ENCODE data around the gene AGPAT3.

Gene AGPAT3

DNA sequence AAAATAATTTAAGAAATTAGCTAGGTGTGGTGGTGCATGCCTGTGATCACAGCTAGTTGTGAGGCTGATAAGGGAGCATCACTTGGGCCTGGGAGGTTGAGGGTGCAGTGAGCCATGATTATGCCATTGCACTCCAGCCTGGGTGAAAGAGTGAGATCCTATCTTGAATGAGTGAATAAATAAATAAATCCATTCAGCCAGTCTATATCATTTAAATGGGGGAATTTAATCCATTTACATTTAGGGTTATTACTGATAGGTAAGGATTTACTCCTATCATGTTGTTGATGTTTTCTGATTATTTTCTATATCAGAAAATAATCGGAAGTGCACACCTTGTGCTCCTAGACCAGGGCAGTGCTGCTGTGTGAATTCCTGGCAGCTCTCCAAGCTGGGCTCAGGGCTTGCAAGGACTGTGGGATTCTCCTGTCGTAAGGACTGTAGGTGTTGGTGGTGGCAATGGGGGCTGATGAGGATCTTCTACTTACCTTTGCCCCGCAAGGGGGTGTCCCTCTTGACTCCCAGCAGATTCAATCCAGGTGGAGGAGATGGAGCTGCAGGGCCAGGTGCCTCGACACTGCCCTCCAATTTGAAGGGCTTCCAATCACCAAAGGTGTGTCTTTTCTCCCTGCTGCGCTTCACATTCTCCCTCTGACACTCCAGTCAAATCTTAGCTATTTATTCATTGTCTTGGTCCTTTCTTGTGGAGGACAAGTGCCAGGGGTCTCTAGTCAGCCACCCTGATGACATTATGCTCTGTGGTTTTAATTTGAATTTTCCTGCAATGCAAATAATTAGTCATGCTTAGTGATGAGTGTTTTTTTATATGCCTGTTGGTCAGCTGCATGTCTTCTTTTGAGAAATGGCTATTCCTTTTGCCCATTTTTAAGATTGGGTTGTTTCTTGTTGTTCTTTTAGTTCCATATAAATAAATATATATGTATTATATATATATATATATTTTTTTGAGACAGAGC, 133.0 kb downstream of the AGPAT3 start:
- TF ChIP-seq, protein P1, sequence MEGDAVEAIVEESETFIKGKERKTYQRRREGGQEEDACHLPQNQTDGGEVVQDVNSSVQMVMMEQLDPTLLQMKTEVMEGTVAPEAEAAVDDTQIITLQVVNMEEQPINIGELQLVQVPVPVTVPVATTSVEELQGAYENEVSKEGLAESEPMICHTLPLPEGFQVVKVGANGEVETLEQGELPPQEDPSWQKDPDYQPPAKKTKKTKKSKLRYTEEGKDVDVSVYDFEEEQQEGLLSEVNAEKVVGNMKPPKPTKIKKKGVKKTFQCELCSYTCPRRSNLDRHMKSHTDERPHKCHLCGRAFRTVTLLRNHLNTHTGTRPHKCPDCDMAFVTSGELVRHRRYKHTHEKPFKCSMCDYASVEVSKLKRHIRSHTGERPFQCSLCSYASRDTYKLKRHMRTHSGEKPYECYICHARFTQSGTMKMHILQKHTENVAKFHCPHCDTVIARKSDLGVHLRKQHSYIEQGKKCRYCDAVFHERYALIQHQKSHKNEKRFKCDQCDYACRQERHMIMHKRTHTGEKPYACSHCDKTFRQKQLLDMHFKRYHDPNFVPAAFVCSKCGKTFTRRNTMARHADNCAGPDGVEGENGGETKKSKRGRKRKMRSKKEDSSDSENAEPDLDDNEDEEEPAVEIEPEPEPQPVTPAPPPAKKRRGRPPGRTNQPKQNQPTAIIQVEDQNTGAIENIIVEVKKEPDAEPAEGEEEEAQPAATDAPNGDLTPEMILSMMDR (IDR thresholded peaks at IDR 0.05), result no peak
- no peak for TF ChIP-seq ZFX (IDR thresholded peaks at IDR 0.05; ENCODE audit: borderline replicate concordance)
- no peak overlapping the region for H3K27ac ChIP-seq

DNA sequence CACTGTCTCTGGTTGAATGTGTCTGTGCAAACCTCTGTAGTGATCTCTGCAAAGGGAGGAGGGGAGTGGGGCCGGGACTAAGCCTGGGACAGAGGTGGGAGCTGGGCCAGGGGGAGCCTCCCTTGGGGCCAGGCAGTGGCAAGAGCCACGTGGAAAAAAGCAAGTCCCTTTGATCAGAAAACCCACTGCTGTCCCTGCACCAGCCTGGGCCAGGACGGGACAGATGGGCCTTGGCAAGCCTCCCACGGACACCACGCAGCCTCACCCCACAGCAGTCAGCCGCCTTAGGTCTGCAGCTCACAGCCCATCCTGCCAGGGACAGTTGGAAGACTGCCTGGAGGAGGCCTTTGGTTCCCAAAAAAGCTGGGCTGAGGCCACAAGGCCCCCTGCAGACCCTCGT, 135.3 kb downstream of the AGPAT3 start:
- no peak overlapping the region for H3K27ac ChIP-seq
- TF ChIP-seq, protein P1 (IDR thresholded peaks at IDR 0.05), result no peak
- TF ChIP-seq ZFX (IDR thresholded peaks at IDR 0.05; ENCODE audit: borderline replicate concordance), result no peak

DNA sequence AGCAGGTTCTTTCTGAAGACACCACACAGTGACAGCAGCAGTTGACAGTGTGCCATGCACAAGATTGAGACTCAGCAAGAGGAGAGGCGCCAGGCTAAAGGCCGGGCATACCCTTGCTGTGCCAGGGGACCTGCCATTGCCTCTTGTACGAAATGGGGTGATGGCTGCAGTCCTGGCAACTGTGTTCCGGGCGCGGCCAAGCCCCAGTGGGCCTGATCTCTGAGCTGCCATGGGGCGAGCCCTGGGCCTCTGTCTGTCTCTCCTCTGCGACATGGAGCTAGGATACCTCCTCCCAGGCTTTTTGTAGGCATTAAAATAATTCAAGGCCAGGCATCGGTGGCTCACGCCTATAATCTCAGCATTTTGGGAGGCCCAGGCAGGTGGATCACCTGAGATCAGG, 137.5 kb downstream of the AGPAT3 start:
- H3K27ac ChIP-seq, result no peak overlapping the region
- no peak for TF ChIP-seq ZFX (IDR thresholded peaks at IDR 0.05; ENCODE audit: borderline replicate concordance)
- TF ChIP-seq, protein P1 (IDR thresholded peaks at IDR 0.05), result no peak

DNA sequence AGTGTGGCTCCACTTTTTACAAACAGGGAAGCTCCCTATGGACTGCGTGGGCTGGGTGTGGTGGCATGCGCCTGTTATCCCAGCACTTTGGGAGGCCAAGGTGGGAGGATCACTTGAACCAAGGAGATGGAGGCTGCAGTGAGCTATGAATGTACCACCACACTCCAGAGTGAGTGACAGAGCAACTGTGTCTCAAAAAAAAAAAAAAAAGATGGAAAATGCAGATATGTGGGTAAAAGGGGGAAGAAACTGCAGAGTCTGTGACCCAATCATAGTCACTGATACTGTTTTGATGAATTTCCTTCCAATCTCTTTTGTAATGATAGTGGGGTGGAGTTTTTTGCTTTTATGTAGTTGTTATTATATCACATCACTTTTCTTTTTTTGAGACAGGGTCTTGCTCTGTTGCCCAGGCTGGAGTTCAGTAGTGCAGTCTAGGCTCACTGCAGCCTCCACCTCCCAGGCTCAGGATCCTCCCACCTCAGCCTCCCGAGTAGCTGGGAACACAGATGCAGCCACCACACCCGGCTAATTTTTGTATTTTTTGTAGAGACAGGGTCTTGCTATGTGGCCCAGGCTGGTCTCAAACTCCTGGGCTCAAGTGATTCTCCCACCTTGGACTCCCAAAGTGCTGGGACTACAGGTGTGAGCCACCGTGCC, 138.4 kb downstream of the AGPAT3 start:
- H3K27ac ChIP-seq, result no peak overlapping the region
- TF ChIP-seq, protein P1 (IDR thresholded peaks at IDR 0.05), result no peak

DNA sequence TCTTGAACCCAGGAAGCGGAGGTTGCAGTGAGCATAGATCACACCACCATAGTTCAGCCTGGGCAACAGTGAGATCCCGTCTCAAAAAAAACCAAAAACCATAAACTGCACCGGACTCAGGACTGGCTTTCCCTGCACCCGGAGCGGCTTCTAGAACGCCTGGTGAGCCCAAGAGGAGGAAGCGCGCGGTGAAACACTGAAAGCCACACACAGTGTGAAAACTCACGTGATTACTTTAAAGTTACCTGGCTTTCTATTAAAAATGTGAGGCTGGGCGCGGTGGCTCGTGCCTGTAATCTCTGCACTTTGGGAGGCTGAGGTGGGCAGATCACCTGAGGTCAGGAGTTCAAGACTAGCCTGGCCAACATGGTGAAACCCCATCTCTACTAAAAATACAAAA, 140.0 kb downstream of the AGPAT3 start:
- TF ChIP-seq, protein P1 (IDR thresholded peaks at IDR 0.05), result no peak
- no peak for TF ChIP-seq ZFX (IDR thresholded peaks at IDR 0.05; ENCODE audit: borderline replicate concordance)
- no peak overlapping the region for H3K27ac ChIP-seq

DNA sequence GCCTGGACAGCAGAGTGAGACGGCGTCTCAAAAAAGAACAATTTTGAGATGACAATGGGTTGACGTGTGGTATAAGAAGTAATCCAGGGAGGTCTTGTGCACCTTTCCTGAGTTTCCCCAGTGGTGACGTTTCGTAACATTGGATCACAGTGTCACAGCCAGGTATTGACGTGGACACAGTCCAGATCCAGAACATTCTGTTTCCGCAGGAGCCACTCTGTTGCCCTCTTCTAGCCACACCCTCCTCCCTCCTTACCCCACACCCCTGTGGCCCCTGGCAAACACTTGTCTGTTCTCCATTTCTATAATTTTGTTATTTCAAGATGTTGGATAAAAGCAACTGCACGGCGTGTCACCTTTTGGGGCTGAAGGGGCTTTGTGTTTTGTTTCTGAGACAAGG, 140.6 kb downstream of the AGPAT3 start:
- no peak for TF ChIP-seq ZFX (IDR thresholded peaks at IDR 0.05; ENCODE audit: borderline replicate concordance)
- TF ChIP-seq, protein P1 (IDR thresholded peaks at IDR 0.05), result no peak
- H3K27ac ChIP-seq, result no peak overlapping the region
